GM12874 (cell line): ENCODE results near the gene FUBP3.

Experiments used
- TF ChIP-seq, protein P1 (sequence below): IDR thresholded peaks from 2 replicates; pipeline ENCODE4 v1.5.1; 2011; ENCODE audit warnings: low read depth, mild to moderate bottlenecking, control low read depth, low read length, moderate library complexity; ENCODE audit not compliant: insufficient read depth

Gene FUBP3, protein sequence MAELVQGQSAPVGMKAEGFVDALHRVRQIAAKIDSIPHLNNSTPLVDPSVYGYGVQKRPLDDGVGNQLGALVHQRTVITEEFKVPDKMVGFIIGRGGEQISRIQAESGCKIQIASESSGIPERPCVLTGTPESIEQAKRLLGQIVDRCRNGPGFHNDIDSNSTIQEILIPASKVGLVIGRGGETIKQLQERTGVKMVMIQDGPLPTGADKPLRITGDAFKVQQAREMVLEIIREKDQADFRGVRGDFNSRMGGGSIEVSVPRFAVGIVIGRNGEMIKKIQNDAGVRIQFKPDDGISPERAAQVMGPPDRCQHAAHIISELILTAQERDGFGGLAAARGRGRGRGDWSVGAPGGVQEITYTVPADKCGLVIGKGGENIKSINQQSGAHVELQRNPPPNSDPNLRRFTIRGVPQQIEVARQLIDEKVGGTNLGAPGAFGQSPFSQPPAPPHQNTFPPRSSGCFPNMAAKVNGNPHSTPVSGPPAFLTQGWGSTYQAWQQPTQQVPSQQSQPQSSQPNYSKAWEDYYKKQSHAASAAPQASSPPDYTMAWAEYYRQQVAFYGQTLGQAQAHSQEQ

DNA sequence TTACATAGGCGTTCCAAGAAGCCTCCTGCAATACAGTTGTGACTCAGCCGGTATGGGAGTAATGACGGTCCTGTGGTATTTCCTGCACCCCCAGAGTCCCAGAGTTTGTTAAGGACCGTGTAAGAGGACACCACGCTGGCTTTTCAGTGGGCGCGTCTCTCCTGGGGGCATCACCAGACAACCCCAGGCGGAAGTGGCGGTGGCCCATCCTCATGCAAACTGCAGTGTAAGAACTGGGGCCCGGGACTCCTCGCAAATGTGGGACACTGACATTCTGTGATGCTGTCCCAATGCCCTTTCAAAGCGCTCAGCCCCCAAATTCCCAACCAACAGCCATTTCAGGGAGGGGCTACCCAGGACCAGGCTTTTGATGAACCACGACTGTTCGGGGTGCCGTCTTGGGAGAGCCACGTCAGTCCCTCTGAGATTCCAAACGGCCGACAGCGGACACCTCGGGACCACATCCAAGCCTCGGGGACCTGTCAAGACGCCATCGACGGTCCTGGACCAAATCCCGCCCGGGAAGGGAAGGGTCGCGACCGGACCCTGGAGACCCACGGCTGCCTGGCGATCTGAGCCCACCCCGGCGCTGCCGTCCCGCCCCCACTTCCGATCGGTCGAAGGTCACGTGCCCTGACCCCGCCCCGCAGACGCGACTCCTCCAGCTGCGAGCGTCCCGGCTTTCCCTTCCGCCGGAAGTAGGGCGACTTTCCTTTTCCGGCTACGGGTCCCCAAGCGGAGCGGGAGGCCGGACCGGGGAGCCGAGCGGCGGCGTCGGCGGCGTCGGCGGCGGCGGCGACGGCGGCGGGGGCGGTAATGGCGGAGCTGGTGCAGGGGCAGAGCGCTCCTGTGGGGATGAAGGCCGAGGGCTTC is at the start of gene FUBP3:
Gene FUBP3 (plus strand): TSS at position 713 of the 873 bp plus-strand sequence. CDS start 104 bp downstream, at position 817.
- TF ChIP-seq, protein P1, sequence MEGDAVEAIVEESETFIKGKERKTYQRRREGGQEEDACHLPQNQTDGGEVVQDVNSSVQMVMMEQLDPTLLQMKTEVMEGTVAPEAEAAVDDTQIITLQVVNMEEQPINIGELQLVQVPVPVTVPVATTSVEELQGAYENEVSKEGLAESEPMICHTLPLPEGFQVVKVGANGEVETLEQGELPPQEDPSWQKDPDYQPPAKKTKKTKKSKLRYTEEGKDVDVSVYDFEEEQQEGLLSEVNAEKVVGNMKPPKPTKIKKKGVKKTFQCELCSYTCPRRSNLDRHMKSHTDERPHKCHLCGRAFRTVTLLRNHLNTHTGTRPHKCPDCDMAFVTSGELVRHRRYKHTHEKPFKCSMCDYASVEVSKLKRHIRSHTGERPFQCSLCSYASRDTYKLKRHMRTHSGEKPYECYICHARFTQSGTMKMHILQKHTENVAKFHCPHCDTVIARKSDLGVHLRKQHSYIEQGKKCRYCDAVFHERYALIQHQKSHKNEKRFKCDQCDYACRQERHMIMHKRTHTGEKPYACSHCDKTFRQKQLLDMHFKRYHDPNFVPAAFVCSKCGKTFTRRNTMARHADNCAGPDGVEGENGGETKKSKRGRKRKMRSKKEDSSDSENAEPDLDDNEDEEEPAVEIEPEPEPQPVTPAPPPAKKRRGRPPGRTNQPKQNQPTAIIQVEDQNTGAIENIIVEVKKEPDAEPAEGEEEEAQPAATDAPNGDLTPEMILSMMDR = no peak

DNA sequence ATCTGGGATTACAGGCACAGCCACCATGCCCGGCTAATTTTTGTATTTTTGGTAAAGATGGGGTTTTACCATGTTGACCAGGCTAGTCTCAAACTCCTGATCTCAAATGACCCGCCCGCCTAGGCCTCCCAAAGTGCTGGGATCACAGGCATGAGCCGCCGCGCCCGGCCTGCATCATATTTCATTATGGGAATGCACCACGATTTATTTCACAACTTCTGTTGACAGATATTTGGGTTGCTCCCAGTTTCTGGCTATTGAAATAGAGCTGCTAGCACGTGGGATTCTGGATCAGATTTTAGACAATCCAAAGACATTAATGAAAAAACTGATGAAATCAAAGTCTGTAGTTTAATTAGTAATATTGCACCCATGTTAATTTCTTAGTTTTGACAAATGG is 48.4 kb upstream of the FUBP3 start:
- TF ChIP-seq, protein P1 = no peak

DNA sequence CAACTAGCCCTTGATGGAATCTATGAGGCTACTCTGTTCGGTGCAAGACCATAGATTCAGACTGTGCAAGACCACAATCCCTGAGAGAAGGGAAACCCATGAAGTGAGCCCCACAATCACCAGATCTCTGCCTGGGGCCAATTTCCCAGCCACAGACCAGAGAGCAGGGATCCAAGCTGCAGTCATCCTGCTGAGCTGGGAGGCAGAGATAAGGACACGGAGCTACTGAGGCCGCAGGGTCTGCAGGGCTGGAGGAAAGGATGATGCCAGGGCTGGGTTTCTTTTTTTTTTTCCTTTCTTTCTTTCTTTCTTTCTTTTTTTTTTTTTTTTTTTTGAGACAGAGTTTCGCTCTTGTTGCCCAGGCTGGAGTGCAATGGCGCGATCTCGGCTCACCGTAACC is 47.7 kb upstream of the FUBP3 start:
- TF ChIP-seq, protein P1 = no peak

DNA sequence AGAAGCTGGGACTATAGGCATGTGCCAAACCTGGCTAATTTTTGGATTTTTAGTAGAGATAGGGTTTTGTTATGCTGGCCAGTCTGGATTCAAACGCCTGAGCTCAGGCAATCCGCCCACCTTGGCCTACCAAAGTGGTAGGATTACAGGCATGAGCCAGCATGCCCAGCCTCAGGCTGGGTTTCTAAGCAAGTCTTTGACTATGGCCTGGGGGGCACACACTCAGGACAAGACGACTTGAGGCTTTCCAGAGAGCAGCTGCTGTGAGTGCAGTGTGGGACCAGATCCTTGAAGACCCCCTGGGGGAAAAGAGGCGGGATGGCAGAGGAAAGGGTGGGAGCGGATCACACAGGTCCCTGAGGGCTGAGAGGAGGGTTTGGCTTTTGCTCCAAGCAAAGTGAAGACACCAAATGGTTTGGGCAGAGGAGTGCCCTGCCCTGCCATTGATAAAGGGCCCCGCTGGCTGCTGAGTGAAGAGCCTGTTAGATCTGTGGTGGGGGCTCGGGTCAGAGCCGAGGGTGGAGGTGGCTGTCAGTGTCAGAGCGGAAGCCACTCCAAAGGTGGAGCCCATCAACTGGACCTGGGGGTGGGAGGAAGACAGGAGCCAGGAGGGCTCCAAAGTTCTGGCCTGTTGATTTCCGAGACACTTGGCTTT is 46.8 kb upstream of the FUBP3 start:
- TF ChIP-seq, protein P1 = no peak

DNA sequence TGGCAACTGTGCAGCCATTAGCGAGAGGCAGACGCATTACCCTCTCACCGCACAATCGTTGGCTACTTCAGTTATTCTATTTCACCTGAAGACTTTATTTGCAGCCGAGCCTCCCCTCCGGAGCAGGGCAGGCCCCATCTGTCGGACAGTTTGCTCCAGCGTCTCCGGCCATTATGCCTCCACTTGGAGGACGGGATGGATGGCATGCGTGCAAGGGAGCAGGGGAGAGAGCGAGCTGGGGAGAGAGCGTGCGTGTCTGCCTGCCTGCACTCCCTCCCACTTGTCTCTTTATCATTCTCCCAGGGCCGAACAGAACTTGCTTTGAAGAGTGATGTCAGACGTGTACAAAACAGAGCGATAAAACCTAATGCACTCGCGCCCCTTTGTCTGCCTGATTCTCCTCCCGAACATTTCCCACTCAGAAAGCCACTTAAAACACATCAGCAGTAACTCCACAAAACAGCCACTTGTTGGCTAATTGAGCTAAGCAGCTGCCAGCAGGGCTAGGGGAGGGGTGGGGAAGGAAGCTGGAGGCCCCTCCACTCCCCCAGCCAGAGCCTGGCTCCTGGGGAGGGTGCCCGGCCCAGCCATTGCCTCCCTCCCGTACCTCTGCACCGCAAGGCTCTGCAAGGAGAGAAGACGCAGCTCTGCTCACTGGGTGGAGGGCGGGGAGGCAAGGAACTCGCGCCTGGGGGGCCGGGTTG is 43.4 kb upstream of the FUBP3 start:
- TF ChIP-seq, protein P1 = no peak

DNA sequence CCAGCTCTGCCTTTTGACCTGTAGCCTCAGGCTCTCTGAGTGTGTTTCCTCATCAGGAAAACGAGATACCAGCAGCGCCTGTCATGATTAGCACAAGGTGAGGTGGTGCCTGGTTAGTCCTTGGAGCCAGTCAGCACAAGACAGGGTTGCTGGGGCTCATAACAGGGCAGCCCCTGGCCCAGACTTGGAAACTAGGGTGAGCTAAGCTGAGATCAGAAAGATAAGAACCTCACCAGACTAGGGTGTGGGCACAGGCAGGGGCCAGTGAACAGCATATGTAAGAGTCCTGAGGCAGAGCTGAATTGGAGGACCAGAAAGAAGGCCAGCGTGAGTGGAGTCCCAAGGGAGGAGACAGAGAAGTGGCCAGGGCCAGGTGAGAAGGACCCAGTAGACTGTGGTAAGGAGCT is 42.7 kb upstream of the FUBP3 start:
- TF ChIP-seq, protein P1 = no peak
